Skeletal muscle tissue (tissue), 4 donors: ENCODE data around the gene GPC6. TPM values are rescaled to one million over a fixed set of nuclear protein-coding genes. Genes with fewer than 3 reads are reported as not detected.

Source experiments
- H3K27ac ChIP-seq: one replicate; pipeline ENCODE4 v1.7.0; 2013; ENCODE audit warnings: mild to moderate bottlenecking, low read depth, low read length, inconsistent platforms
- H3K27me3 ChIP-seq, 3 donors: one replicate each; pipeline ENCODE4 v1.7.0; 2013; ENCODE audit warnings: low read length in 3 of 3; ENCODE audit not compliant: control insufficient read depth in 3 of 3, insufficient read depth in 3 of 3
- H3K36me3 ChIP-seq, 3 donors: one replicate each; pipeline ENCODE4 v1.7.0; 2013; ENCODE audit warnings: low read length in 3 of 3; ENCODE audit not compliant: control insufficient read depth in 3 of 3, insufficient read depth in 3 of 3
- H3K4me1 ChIP-seq, 3 donors: one replicate each; pipeline ENCODE4 v1.7.0; 2013; ENCODE audit warnings: low read length in 3 of 3, mild to moderate bottlenecking in 3 of 3; ENCODE audit not compliant: control insufficient read depth in 3 of 3, insufficient read depth in 3 of 3
- H3K4me3 ChIP-seq, 3 donors: one replicate each; pipeline ENCODE4 v1.7.0; 2013; ENCODE audit warnings: low read length in 3 of 3
- H3K9ac ChIP-seq, 3 donors: one replicate each; pipeline ENCODE4 v1.7.0; 2013; ENCODE audit warnings: low read length in 3 of 3, mild to moderate bottlenecking in 3 of 3, moderate library complexity in 2 of 3, low read depth in 1 of 3
- H3K9me3 ChIP-seq, 3 donors: one replicate each; pipeline ENCODE4 v1.7.0; 2013; ENCODE audit warnings: low read length in 3 of 3; ENCODE audit not compliant: control insufficient read depth in 3 of 3
- total RNA-seq: library from RNA; depleted of rRNA; stranded (reverse); fragments of >200 nt; gene quantifications from one replicate; pipeline ENCODE4 v1.2.3, GENCODE V29; 2014
- donor health status: Osteomylitis.

GPC6 gene
- total RNA-seq, 1 donor from 2014 or later, result 7.8 TPM

DNA sequence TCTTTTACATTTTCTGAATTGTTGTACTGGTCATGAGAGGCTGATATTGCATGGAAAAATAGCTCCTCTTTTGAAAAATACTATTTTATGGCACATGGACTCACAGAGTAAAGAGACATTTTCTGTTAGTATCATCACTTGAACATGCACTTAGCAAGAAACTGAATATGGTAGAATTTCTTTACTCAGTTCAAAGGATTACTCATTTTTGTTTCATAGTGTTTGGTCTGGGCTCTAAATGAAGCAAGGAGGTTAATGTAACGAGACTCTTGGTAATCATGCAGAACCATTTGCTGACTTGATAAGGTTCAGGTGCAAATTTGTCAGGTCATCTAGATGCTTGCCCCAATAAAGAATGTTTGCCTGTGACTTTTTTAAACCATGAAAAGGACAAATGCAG, 63.2 kb downstream of the GPC6 start:
- no peak overlapping the region for H3K4me3 ChIP-seq
- H3K27ac ChIP-seq, result no peak overlapping the region
- H3K9ac ChIP-seq, result no peak overlapping the region
- H3K36me3 ChIP-seq, result no peaks in the 10 kb centered on the region
- no peaks in the 10 kb centered on the region for H3K9me3 ChIP-seq
- H3K4me1 ChIP-seq, result no peaks in the 10 kb centered on the region
- no peaks in the 10 kb centered on the region for H3K27me3 ChIP-seq

DNA sequence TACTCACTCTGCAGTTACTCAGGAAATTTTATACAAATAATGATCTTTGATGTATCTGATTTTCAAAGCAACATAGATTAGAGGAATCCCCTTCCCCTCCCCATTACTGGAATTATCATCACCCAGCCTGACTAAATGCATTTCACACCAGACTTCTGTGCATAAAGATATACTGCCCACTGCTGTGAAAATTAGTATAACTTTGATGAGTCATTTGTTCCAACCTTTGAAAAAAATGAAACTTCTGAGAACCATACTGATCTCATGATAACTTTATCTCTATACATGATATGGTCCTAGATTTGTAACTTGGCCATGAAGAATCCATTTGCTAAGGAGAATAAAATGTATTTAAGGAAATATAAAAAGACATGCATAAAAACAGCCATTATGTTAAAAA, 63.9 kb downstream of the GPC6 start:
- no peaks in the 10 kb centered on the region for H3K36me3 ChIP-seq
- H3K4me1 ChIP-seq, result no peaks in the 10 kb centered on the region
- H3K27ac ChIP-seq, result no peak overlapping the region
- no peak overlapping the region for H3K9ac ChIP-seq
- H3K27me3 ChIP-seq, result no peaks in the 10 kb centered on the region
- no peak overlapping the region for H3K4me3 ChIP-seq
- no peaks in the 10 kb centered on the region for H3K9me3 ChIP-seq

DNA sequence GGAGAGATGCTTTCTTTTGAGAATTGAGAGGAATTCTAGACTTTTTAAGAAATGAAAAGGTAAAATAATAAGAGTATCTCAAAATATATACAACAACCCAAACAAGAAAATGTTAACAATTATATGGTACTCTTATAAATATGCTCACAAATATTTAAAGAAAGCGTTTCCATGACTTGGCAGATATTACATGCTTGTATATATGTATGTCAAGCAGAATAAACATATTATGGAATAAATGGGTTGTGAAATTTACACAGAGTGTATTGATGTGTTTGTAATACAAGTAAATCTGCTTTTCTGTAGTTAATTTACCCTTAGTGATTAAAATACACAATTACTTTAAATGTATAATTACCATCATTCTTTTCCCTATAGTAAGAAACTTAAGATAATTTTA, 65.8 kb downstream of the GPC6 start:
- Histone ChIP-seq H3K9me3 (no peaks in the 10 kb centered on the region), H3K4me3 (no peak overlapping the region), H3K27me3 (no peaks in the 10 kb centered on the region), H3K36me3 (no peaks in the 10 kb centered on the region), H3K27ac (no peak overlapping the region), H3K4me1 (no peaks in the 10 kb centered on the region), H3K9ac (no peak overlapping the region)

DNA sequence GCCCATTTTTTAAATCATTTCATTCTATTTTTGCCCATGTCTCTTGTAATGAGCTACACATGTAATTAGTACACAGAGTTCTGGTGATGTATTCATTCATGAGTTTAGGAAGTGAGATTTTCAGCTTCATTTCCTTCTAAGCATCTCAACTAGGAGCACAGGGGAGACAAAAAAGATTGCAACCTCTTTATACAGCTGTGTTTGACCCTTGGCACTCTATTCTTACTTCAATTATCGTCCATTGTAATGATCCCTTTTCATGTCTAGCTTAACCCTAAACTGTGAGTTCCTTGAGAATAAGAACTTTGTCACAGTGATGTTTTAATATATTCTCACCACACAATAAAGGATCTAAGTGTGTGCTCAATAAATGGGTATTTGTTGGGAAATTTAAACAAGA, 67.1 kb downstream of the GPC6 start:
- no peak overlapping the region for H3K27ac ChIP-seq
- H3K4me3 ChIP-seq, result no peak overlapping the region
- H3K9ac ChIP-seq, result no peak overlapping the region
- no peaks in the 10 kb centered on the region for H3K4me1 ChIP-seq
- no peaks in the 10 kb centered on the region for H3K9me3 ChIP-seq
- H3K36me3 ChIP-seq, result no peaks in the 10 kb centered on the region
- no peaks in the 10 kb centered on the region for H3K27me3 ChIP-seq

DNA sequence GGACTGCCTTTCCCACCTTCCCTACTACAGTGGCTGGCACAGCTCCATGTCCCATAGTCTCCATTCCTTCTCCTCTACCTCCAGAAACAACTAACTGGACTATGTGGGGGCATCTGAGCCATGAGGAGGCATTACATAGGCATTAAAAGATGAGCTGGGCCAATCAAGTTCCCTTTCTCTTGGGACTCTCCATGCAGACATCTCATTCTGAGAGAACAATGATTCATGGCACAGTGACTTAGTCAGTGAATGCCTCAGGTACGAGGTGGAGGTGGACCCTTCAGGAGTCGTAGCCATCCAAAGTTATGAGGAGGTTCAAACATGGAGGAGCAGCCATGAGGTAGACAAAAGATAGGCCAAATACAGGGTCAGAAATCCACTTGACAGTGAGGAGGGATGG, 70.0 kb downstream of the GPC6 start:
- H3K9me3 ChIP-seq, result no peaks in the 10 kb centered on the region
- no peak overlapping the region for H3K27ac ChIP-seq
- no peaks in the 10 kb centered on the region for H3K36me3 ChIP-seq
- H3K27me3 ChIP-seq, result no peaks in the 10 kb centered on the region
- no peak overlapping the region for H3K4me3 ChIP-seq
- H3K4me1 ChIP-seq, result no peaks in the 10 kb centered on the region
- H3K9ac ChIP-seq, result no peak overlapping the region

DNA sequence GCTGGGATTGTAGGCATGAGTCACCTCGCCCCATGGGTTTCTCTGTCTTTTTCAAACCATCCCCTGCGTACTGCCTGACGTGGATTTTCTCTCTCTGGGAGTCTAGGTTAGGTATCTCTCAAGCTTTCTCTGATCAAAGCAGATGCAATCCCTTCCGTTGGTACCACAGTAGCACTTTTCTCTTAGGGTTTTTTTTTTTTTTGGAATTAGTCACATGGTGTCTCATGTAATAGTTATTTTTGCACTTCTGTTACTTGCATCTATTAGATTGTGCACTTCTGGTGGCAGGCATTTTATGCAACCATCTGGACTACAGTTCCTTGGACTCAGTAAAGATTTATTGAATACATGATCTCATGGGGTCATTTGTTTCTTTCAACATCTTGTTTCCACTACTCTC, 72.1 kb downstream of the GPC6 start:
- Histone ChIP-seq H3K27me3 (no peaks in the 10 kb centered on the region), H3K36me3 (no peaks in the 10 kb centered on the region), H3K4me1 (no peaks in the 10 kb centered on the region), H3K27ac (no peak overlapping the region), H3K9ac (no peak overlapping the region), H3K4me3 (no peak overlapping the region), H3K9me3 (no peaks in the 10 kb centered on the region)

DNA sequence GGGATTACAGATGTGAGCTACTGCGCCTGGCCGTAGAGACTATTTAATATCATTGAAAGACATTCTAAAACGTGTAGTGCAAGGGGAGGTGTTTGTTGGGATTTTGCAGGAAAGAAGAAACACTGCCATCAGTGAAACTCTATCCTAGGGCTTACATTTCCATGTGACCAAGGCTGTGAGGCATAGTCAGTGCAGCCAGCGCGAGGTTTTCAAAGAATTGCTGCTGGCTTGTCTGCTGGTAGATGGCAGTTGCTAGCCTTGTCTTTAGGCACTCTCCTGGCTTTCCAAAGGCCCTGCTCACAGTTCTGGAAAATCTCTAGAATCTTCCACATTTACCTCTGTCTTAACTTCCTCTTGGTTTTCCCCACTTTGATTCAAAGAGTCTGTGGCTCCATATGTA, 77.5 kb downstream of the GPC6 start:
- Histone ChIP-seq H3K4me1 (no peaks in the 10 kb centered on the region), H3K4me3 (no peak overlapping the region), H3K27ac (no peak overlapping the region), H3K9me3 (no peaks in the 10 kb centered on the region), H3K9ac (no peak overlapping the region), H3K27me3 (no peaks in the 10 kb centered on the region), H3K36me3 (no peaks in the 10 kb centered on the region)

DNA sequence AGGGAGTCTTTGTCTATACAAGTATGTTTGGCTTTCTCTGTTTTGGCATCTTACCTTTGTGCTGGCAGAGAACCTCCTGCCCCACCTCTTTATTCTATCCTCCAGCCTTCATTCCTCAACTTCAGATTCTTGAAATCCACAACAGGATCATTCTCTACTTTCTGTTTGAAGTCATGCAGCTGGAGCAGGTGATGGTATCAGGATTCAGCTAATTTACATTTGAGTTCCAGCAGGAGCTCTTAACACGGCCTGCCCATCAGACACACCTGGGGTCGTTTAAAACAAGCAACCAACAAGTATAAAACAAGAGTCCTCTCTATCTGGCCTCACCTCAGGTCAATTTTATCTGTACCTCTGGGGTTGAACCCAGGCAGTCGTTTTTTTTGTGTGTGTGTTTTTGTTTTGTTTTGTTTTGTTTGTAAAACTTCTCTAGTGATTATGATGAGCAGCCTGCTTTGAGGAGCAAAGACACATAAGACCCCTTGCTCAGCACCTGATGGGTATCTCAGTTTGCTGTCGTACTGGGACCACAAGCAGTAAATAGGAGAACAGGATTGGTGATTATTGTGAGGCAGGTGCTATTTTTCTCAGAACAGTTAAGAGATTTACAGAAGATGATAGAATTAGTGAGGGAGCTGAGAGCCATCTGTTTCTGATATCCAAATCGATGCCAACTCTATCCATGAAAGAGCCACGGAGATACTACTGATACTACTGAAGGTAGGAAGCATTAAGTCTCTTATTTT, 78.4 kb downstream of the GPC6 start:
- Histone ChIP-seq H3K27me3 (no peaks in the 10 kb centered on the region), H3K36me3 (no peaks in the 10 kb centered on the region), H3K9ac (no peak overlapping the region), H3K4me1 (no peaks in the 10 kb centered on the region), H3K4me3 (no peak overlapping the region), H3K27ac (no peak overlapping the region), H3K9me3 (no peaks in the 10 kb centered on the region)

DNA sequence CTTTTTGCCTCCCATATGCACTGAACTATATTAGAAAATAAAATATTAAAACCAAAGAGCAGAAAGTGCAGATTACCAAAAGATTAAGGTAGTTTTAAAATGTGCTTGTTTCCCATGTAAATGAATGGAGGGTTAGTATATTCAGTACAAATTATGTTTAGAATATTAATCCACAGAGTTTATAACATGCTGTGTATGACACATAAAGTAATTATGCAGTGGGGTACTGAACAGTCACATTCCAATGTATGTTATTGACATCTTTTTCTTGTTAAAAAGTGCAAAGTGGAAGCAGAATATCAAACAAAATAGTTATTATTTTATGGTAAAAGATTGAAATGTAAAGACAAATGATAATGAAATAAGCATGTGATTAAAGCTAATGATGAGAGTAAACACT, 79.3 kb downstream of the GPC6 start:
- no peak overlapping the region for H3K4me3 ChIP-seq
- no peaks in the 10 kb centered on the region for H3K9me3 ChIP-seq
- H3K27ac ChIP-seq, result no peak overlapping the region
- no peaks in the 10 kb centered on the region for H3K36me3 ChIP-seq
- no peaks in the 10 kb centered on the region for H3K4me1 ChIP-seq
- no peaks in the 10 kb centered on the region for H3K27me3 ChIP-seq
- H3K9ac ChIP-seq, result no peak overlapping the region

DNA sequence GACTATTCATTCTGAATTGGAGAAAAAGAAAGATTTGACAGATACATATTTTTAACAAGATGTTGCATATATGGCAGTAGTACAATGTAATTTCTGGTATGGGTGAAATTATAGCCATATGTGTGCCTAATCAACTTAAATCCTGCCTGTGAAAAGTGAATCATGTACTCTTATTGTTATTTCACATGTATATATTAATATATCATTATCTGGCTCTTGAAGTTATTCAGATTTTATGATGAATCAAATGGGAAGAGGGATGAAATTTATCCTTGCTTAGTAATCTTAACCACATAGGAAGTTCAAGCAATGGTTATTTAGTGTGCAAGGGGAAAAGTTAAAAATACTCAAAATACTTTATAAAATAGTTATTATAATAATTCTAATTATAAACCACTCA, 80.5 kb downstream of the GPC6 start:
- Histone ChIP-seq H3K4me3 (no peak overlapping the region), H3K9me3 (no peaks in the 10 kb centered on the region), H3K9ac (no peak overlapping the region), H3K27me3 (no peaks in the 10 kb centered on the region), H3K4me1 (no peaks in the 10 kb centered on the region), H3K36me3 (no peaks in the 10 kb centered on the region), H3K27ac (no peak overlapping the region)
